Coronary artery (tissue), 2 donors: Measurements from ENCODE around the gene STYK1.

Experiments
- DNase-seq: peaks from one replicate; pipeline ENCODE4 v3.0.0-alpha.2; 2017; ENCODE audit warnings: low spot score
- H3K27ac ChIP-seq, 2 donors: fragments of 200-600 bp; sonication (generic); one replicate each; pipeline ENCODE4 v1.5.1; 2016 to 2019
- H3K4me3 ChIP-seq: fragments of 200-600 bp; sonication (generic); 2 replicates; pipeline ENCODE4 v1.5.1; 2016; ENCODE audit warnings: mild to moderate bottlenecking, moderate library complexity
- CTCF ChIP-seq: fragments of 200-600 bp; sonication (generic); IDR thresholded peaks from one replicate; pipeline ENCODE4 v1.5.1; 2019; ENCODE audit warnings: antibody characterized with exemption

Gene STYK1

GRCh38 chr12:10705655-10706054 is 31.8 kb upstream of the STYK1 start:
- H3K27ac ChIP-seq, result no peak overlapping the region
- TF ChIP-seq CTCF, result no peak
- no peak overlapping the region for H3K4me3 ChIP-seq
- no peak for DNase-seq

GRCh38 chr12:10701843-10702242 is 28.0 kb upstream of the STYK1 start:
- no peak for DNase-seq
- H3K4me3 ChIP-seq, result no peak overlapping the region
- no peak overlapping the region for H3K27ac ChIP-seq
- TF ChIP-seq CTCF, result no peak

- TF ChIP-seq CTCF, result no peak
- no peak for DNase-seq
- Histone ChIP-seq H3K4me3 (no peak overlapping the region), H3K27ac (no peak overlapping the region)
Measured at GRCh38 chr12:10701131-10701681, 27.4 kb upstream of the STYK1 start.

- no peak for TF ChIP-seq CTCF
- Histone ChIP-seq H3K4me3 (no peak overlapping the region), H3K27ac (no peak overlapping the region)
- no peak for DNase-seq
Measured at GRCh38 chr12:10700581-10700980, 26.7 kb upstream of the STYK1 start.

DNA sequence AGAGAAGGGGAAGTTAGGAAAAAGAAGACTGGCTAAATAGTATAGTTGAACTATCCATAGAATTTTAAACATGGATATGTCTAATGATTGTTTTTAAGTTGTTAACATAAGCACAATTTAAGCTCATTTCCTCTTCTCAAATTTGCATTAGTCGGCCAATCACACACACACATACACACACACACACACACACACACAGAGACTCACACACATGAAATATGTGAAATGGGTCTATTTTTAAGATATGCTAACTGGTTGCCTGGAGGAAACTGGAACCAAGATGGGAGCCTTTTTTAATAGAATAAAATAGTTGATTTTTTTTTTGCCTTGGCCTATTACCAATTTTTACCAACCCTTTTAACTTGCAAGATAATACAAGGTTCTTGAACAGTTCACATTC is 24.0 kb upstream of the STYK1 start:
- H3K27ac ChIP-seq, result no peak overlapping the region

DNA sequence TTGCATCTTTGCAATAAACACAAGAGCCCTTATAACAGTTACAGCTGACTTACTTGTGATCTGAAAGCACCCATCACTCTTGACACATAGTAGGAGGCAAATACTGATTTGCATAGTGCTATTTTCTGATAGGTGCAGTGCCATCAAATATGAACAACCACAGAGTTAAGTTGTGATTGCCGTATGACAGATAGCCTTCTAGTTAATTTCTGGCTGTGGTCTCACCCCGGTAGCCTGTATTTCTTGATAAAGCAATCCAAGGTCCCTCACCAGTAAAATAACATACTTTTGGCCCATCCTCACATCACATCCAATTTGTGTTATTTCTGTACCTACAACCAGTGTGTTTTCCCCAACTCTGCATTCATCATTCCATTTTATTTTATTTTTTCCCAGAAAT is 23.3 kb upstream of the STYK1 start:
- Histone ChIP-seq H3K4me3 (no peak overlapping the region), H3K27ac (no peak overlapping the region)
- no peak for DNase-seq
- no peak for TF ChIP-seq CTCF

More for the DNA sequence above, 24.0 kb upstream of the STYK1 start:
- DNase-seq, result no peak
- no peak for TF ChIP-seq CTCF
- no peak overlapping the region for H3K4me3 ChIP-seq

DNA sequence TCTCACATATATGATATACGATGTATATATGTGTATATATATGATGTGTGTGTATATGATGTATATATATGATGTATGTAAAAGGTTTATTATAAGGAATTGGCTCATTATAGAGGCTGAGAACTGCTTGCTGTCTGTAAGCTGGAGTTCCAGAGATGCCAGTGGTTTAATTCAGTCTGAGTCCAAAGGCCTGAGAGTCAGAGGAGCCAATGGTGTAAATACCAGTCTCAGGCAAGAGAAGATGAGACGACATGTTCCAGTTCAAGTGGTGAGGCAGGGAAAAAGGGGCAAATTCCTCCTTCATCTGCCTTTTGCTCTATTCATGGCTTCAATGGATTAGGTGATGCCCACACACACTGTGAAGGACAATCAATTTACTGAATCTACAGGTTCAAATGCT is 17.1 kb upstream of the STYK1 start:
- no peak overlapping the region for H3K4me3 ChIP-seq
- DNase-seq, result no peak
- H3K27ac ChIP-seq, result no peak overlapping the region
- TF ChIP-seq CTCF, result no peak
